ENCODE results near the gene ST13. TPM values are rescaled to one million over a fixed set of nuclear protein-coding genes. Genes with fewer than 3 reads are reported as not detected.

The ST13 gene
- total RNA-seq, 1 donor from 2014 or later = 143 TPM

Small RNA genes within 50 kb of the gene (microRNA-seq; reads per million reads assigned to microRNA genes)
- not detected for gene MIR4766 (ENCODE audit: borderline number of aligned reads, borderline replicate concordance)

Small RNA genes within 50 kb of the gene (small RNA-seq; reads per million reads assigned to genes)
- gene JTBP1 (not detected), gene MIR4766 (not detected)

Other genes starting within 250 kb of the ST13 start
- gene MRTFA, start 219.9 kb downstream of the ST13 start, total RNA-seq = 99.4 TPM
- gene MCHR1, start 177.2 kb downstream of the ST13 start, total RNA-seq = not detected
- 18.4 TPM for gene SLC25A17, start 37.3 kb downstream of the ST13 start, total RNA-seq
- gene XPNPEP3, start 509 bp upstream of the ST13 start, total RNA-seq = 12.8 TPM
- gene DNAJB7, start 5.5 kb upstream of the ST13 start, total RNA-seq = not detected
- 54.8 TPM for gene RBX1, start 94.7 kb upstream of the ST13 start, total RNA-seq
- 99.9 TPM for gene EP300, start 236.0 kb upstream of the ST13 start, total RNA-seq

Measured in vagina (tissue), 2 donors.